ENCODE measurements around the gene DCTN3.

DNA sequence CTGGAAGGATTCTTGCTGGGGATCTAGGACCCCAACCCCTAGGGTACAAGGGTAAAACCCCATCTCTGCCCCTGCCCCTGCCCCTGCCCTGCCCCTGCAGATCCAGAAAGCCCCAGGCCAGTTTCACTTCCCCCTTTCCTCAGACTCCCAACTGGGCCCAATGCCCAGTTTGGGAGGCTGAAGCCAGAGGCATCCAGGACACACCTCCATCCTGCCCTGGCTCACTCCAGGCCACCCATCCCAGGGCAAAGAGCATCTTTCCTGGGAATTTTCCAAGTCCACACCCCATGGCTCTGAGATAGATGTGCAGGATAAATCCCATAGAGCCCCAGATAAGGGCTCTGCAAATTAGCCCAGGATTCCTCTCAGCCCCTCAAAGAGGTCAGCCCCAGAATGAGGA lies 48.2 kb downstream of the DCTN3 start:
- TF ChIP-seq CTCF (IDR thresholded peaks at IDR 0.05) (no peak), POLR2A (IDR thresholded peaks at IDR 0.05) (no peak)
